ENCODE measurements around the gene DIAPH3.

The DIAPH3 gene

DNA sequence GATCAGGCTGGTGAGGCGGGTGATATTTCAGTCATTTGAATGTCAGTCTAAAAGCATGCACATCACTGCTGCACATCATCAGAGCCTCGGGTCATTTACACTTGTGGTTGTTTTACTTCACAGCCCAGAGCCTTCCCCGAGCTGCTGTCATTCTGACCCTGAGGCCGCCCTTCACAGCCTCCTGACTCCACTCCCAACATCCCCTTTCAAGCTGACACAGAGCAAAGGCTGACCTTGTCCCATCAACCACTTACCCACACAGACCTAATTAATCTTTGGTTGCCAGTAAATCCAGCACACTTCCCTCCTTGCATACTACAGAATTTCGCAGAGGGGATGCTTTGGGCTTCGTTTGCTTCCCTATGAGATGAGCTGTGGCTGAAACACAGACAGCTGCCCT is 528.1 kb downstream of the DIAPH3 start:
- DNase-seq (ENCODE audit: low read depth in 2 of 2): no peak

DNA sequence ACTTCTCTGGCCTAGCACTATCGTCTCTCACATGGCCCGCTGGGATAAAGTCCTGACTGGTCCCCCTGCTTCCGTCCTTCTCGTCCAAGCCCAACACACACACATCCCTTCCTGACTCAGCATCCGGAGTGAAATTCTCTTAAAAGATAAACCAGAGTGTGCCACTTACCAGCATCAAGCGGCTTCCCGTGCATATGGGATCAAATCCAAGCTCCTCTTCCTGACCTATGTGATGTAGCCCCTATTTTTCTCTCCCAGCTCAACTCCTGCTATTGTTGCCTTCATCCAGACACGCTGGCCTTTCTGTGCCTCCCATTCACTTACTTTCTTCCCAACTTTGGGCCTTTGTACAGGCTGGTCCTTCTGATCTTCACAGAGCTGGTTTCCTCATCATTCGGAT is 530.4 kb downstream of the DIAPH3 start:
- no peak for DNase-seq (ENCODE audit: low read depth in 2 of 2)

- no peak for DNase-seq (ENCODE audit: low read depth in 2 of 2)
These were observed 532.5 kb downstream of the DIAPH3 start for GRCh38 chr13:59631271-59631670.

DNA sequence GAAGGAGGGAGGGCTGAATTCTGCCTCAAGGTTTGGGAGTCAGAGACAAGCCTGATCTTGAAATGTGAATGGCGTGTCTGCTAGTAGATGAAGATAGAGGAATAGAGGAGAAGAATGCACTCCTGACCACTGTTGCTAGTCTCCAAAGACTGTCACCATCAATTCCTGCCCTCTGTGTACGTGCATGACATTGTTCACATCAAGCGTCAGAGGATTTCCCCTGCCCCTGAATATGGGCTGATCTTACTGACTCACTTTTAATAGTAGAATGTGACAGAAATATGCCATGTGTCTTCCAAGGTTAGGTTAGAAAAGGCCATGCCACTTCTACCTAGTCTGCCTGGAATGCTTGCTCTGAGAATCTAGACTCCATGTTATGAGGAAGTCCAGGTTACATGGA is 538.6 kb downstream of the DIAPH3 start:
- DNase-seq (ENCODE audit: low read depth in 2 of 2): no peak

DNA sequence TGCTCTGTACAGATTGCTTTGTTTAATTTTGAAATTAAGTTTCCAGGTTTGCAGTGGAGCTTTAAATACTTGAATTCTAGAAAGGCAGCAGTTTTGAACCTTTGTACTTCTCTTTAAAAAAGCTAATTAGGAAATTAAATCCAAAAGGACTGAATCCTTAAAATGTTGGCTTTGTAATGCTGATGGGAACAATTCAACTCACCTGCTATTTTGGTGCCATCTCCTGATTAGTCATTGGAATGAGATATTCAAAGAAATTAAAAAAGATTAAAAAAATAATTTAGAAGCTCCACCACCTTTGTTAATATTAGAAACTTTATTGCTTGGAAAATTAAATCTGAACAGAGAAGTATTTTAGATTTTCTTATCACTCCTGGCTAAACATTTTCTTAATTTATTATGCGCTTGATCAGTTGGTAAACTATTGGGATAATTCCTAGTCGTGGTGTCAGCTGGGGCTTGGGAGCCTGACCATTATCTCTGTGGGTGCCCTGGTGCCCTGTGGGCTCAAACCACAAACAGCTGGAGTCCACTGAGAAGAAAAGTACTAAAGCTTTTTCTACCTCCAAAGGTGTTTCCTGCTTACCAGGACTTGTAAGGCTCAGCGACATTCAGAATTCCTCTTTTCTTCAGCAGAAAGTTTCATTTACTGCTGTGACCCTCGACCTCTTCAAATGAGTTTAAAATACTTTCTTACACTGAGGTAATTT is 540.4 kb downstream of the DIAPH3 start:
- DNase-seq (ENCODE audit: low read depth in 2 of 2): no peak

- no peak for DNase-seq (ENCODE audit: low read depth in 2 of 2)
These were observed 542.0 kb downstream of the DIAPH3 start for GRCh38 chr13:59621773-59622172.

All from stimulated activated CD4-positive, alpha-beta T cell treated with anti-CD3 and anti-CD28 coated beads, Interleukin-1b, Interleukin-23, amount 100 ng/mL, for 1 hour (primary cell).